ENCODE data around the gene ZCCHC2.

DNA sequence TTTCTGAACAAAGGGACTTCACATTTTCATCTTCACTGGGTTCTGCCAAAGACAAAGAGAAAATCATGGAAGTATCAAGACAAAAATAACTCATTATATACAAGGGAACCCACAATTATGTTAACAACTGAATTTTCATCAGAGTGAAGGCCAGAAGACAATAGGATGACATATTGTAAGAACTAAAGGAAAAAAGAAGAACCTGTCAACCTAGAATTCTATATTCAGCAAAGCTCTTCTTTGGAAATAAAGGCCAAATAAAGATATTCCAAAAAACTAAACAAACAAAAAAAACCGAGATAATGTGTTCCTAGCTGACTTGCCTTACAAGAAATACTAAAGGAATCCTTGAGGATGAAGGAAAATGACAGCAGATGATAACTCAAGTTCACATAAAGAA is 10.3 kb upstream of the ZCCHC2 start:
- TF ChIP-seq, protein P1, sequence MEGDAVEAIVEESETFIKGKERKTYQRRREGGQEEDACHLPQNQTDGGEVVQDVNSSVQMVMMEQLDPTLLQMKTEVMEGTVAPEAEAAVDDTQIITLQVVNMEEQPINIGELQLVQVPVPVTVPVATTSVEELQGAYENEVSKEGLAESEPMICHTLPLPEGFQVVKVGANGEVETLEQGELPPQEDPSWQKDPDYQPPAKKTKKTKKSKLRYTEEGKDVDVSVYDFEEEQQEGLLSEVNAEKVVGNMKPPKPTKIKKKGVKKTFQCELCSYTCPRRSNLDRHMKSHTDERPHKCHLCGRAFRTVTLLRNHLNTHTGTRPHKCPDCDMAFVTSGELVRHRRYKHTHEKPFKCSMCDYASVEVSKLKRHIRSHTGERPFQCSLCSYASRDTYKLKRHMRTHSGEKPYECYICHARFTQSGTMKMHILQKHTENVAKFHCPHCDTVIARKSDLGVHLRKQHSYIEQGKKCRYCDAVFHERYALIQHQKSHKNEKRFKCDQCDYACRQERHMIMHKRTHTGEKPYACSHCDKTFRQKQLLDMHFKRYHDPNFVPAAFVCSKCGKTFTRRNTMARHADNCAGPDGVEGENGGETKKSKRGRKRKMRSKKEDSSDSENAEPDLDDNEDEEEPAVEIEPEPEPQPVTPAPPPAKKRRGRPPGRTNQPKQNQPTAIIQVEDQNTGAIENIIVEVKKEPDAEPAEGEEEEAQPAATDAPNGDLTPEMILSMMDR (IDR thresholded peaks at IDR 0.05; ENCODE audit: low read depth, low read length, poor library complexity, severe bottlenecking) = no peak
- no peak for TF ChIP-seq EZH2phosphoT487 (IDR thresholded peaks at IDR 0.05; ENCODE audit: borderline replicate concordance, low read length)
